Endodermal cell (in vitro differentiated cells): Measurements from ENCODE around the gene PLCG2. TPM values are rescaled to one million over a fixed set of nuclear protein-coding genes. Genes with fewer than 3 reads are reported as not detected.

Source experiments
- DNase-seq: peaks from one replicate; pipeline ENCODE4 v3.0.0-alpha.2; 2017
- H3K27ac ChIP-seq: 2 replicates; pipeline ENCODE4 v1.5.1; 2013; ENCODE audit warnings: mild to moderate bottlenecking, low read depth, low read length, moderate library complexity
- H3K27me3 ChIP-seq: 2 replicates; pipeline ENCODE4 v1.6.1; 2013; ENCODE audit warnings: mild to moderate bottlenecking, low read length, moderate library complexity; ENCODE audit not compliant: insufficient read depth, control insufficient read depth, poor library complexity, severe bottlenecking
- H3K36me3 ChIP-seq: 2 replicates; pipeline ENCODE4 v1.7.0; 2013; ENCODE audit warnings: mild to moderate bottlenecking, low read length, moderate library complexity; ENCODE audit not compliant: control insufficient read depth, insufficient read depth
- H3K4me1 ChIP-seq: one replicate; pipeline ENCODE4 v1.7.0; 2013; ENCODE audit warnings: low read length; ENCODE audit not compliant: control insufficient read depth, insufficient read depth
- H3K4me3 ChIP-seq: 2 replicates; pipeline ENCODE4 v1.5.1; 2013; ENCODE audit warnings: mild to moderate bottlenecking, low read length, moderate library complexity
- H3K9ac ChIP-seq: 2 replicates; pipeline ENCODE4 v1.6.1; 2013; ENCODE audit warnings: mild to moderate bottlenecking, low read length, moderate library complexity; ENCODE audit not compliant: poor library complexity, severe bottlenecking; ENCODE audit errors: extremely low read depth
- H3K9me3 ChIP-seq: 2 replicates; pipeline ENCODE4 v1.6.1; 2013; ENCODE audit warnings: mild to moderate bottlenecking, low read length, moderate library complexity; ENCODE audit not compliant: control insufficient read depth
- H3K27ac Mint-ChIP-seq: 2 replicates; pipeline ENCODE4 v1.8.0; 2020; ENCODE audit warnings: mixed read lengths
- H3K27me3 Mint-ChIP-seq: 2 replicates; pipeline ENCODE4 v1.8.0; 2021; ENCODE audit warnings: mild to moderate bottlenecking, mixed read lengths; ENCODE audit not compliant: insufficient read depth
- H3K36me3 Mint-ChIP-seq: 2 replicates; pipeline ENCODE4 v1.8.0; 2020; ENCODE audit warnings: low read depth, mixed read lengths
- H3K4me1 Mint-ChIP-seq: 2 replicates; pipeline ENCODE4 v1.8.0; 2020; ENCODE audit warnings: mixed read lengths
- H3K4me3 Mint-ChIP-seq: 2 replicates; pipeline ENCODE4 v1.8.0; 2020; ENCODE audit warnings: mild to moderate bottlenecking, moderate library complexity, mixed read lengths
- H3K9me3 Mint-ChIP-seq: 2 replicates; pipeline ENCODE4 v1.8.0; 2020; ENCODE audit warnings: mild to moderate bottlenecking, mixed read lengths
- CTCF ChIP-seq: fragments of 200-600 bp; sonication (generic); conservative IDR thresholded peaks from 2 replicates; pipeline ENCODE4 v1.5.0; 2021; ENCODE audit warnings: antibody characterized with exemption, mild to moderate bottlenecking
- WGBS, 2 experiments: methylation state at CpG; one replicate each; pipeline versions ENCODE4 v1.1.5 to v1.1.7; 2013; ENCODE audit warnings: missing lambda C conversion rate in 2 of 2, mixed read lengths in 1 of 2; ENCODE audit not compliant: insufficient coverage in 1 of 2, insufficient read length in 1 of 2; 5-methylcytosine and 5-hydroxymethylcytosine counted together
- total RNA-seq, 2 donors: library from RNA; stranded (reverse); fragmentation: NEBNext Ultra II Directional in 1 of 2; extraction: Animal tissue kit (Norgen Biotek cat#: 25700) in 1 of 2; gene quantifications; 2 replicates in 1 of 2; 3 replicates in 1 of 2; pipeline ENCODE4 v1.2.1, GENCODE V29; 2021

The PLCG2 gene
- total RNA-seq, 2 donors from 2014 or later, result 34.7 to 48.4 TPM

GRCh38 chr16:81848306-81848853 is 69.3 kb downstream of the PLCG2 start:
- H3K36me3 ChIP-seq, result no peaks in the 10 kb centered on the region
- Mint-ChIP-seq H3K36me3 (no peaks in the 10 kb centered on the region), H3K9me3 (no peaks in the 10 kb centered on the region), H3K27ac (no peak overlapping the region), H3K4me3 (no peak overlapping the region), H3K27me3 (no peaks in the 10 kb centered on the region), H3K4me1 (peaks cover 25% of the 10 kb centered on the region)
- no peak overlapping the region for H3K27ac ChIP-seq
- no peaks in the 10 kb centered on the region for H3K27me3 ChIP-seq
- H3K9ac ChIP-seq, result no peak overlapping the region
- H3K4me1 ChIP-seq, result peaks cover 2% of the 10 kb centered on the region
- TF ChIP-seq CTCF, result no peak
- no peak for DNase-seq
- no peak overlapping the region for H3K4me3 ChIP-seq
- H3K9me3 ChIP-seq, result no peaks in the 10 kb centered on the region
- WGBS, 2 experiments, result 88 to 90% methylated on average over 3 to 4 of the region's 4 CpGs

- DNase-seq, result no peak
- Histone ChIP-seq H3K9me3 (no peaks in the 10 kb centered on the region), H3K27ac (no peak overlapping the region), H3K27me3 (no peaks in the 10 kb centered on the region), H3K4me3 (no peak overlapping the region), H3K36me3 (peaks cover 3% of the 10 kb centered on the region), H3K4me1 (peaks cover 2% of the 10 kb centered on the region), H3K9ac (no peak overlapping the region)
- WGBS, 2 experiments, result 86 to 94% methylated on average over 10 of the region's 10 CpGs
- no peak for TF ChIP-seq CTCF
- H3K4me3 Mint-ChIP-seq, result no peak overlapping the region
- no peak overlapping the region for H3K27ac Mint-ChIP-seq
- H3K36me3 Mint-ChIP-seq, result peaks cover 3% of the 10 kb centered on the region
- H3K27me3 Mint-ChIP-seq, result no peaks in the 10 kb centered on the region
- peaks cover 25% of the 10 kb centered on the region for H3K4me1 Mint-ChIP-seq
- no peaks in the 10 kb centered on the region for H3K9me3 Mint-ChIP-seq
Observed at GRCh38 chr16:81850197-81850944, 71.3 kb downstream of the PLCG2 start.

- no peak for TF ChIP-seq CTCF
- H3K4me3 Mint-ChIP-seq, result no peak overlapping the region
- H3K36me3 Mint-ChIP-seq, result peaks cover 13% of the 10 kb centered on the region
- no peak overlapping the region for H3K27ac ChIP-seq
- DNase-seq, result no peak
- H3K9me3 ChIP-seq, result no peaks in the 10 kb centered on the region
- H3K9ac ChIP-seq, result no peak overlapping the region
- WGBS, 2 experiments, result 81% methylated on average over 1 of the region's 2 CpGs; no CpG with 5 or more reads in 1 of the 2 experiments
- no peaks in the 10 kb centered on the region for H3K9me3 Mint-ChIP-seq
- no peaks in the 10 kb centered on the region for H3K27me3 Mint-ChIP-seq
- no peak overlapping the region for H3K4me3 ChIP-seq
- H3K36me3 ChIP-seq, result peaks cover 3% of the 10 kb centered on the region
- H3K27ac Mint-ChIP-seq, result no peak overlapping the region
- H3K4me1 ChIP-seq, result peaks cover 2% of the 10 kb centered on the region
- no peaks in the 10 kb centered on the region for H3K27me3 ChIP-seq
- peaks cover 25% of the 10 kb centered on the region for H3K4me1 Mint-ChIP-seq
Observed at GRCh38 chr16:81852347-81852746, 73.3 kb downstream of the PLCG2 start.
